GM12878 (cell line): ENCODE results near the gene EEF2K. TPM values are rescaled to one million over a fixed set of nuclear protein-coding genes. Genes with fewer than 3 reads are reported as not detected.

ENCODE experiments used
- ATAC-seq: fragments of 200-7000 bp; cut with Tn5 transposase; 3 replicates; pipeline ENCODE4 v1.9.1; 2020; ENCODE audit warnings: mild to moderate bottlenecking, moderate library complexity
- BruUV-seq: library from RNA; stranded (reverse); fragments of 400-500 nt; replicated peaks from 2 replicates; lab custom pipeline; 2021; lab: Mats Ljungman, UMichigan
- CTCF ChIA-PET: fragments of 300-600 bp; sonication (Branson Sonifier 250); formaldehyde crosslinking; extraction: SDS; loops from one replicate; lab custom pipeline; 2021; ENCODE audit warnings: inconsistent platforms; lab: Yijun Ruan, JAX
- POLR2A ChIA-PET: fragments of 350-600 bp; formaldehyde crosslinking; extraction: SDS; loops from one replicate; lab custom pipeline; 2021; ENCODE audit warnings: inconsistent platforms; lab: Charles Lee
- RAD21 ChIA-PET: fragments of 300-600 bp; sonication (Branson Sonifier 250); formaldehyde crosslinking; loops from one replicate; lab custom pipeline; 2023; ENCODE audit warnings: antibody characterized with exemption; ENCODE audit not compliant: unreplicated experiment; lab: Charles Lee
- SMC1A ChIA-PET: fragments of 300-600 bp; sonication (Branson Sonifier 250); formaldehyde crosslinking; loops from one replicate; lab custom pipeline; 2023; ENCODE audit not compliant: unreplicated experiment, uncharacterized antibody; lab: Charles Lee
- DNase-seq: peaks from one replicate; pipeline ENCODE4 v3.0.0-alpha.2; 2011; ENCODE audit warnings: low read depth, low spot score
- FAIRE-seq: peaks from 3 replicates; lab custom pipeline; 2011; peaks lifted over from hg19 to GRCh38; lab: Jason Lieb, UNC
- H2AFZ ChIP-seq: 2 replicates; pipeline ENCODE4 v1.6.0; 2011; ENCODE audit warnings: low read depth, low read length, control low read depth; ENCODE audit not compliant: control insufficient read depth
- H3K27ac ChIP-seq: 2 replicates; pipeline ENCODE4 v1.5.1; 2011; ENCODE audit warnings: control low read depth; ENCODE audit not compliant: control insufficient read depth, insufficient read depth
- H3K27me3 ChIP-seq, 2 experiments: replicated peaks in 1 of 2; 2 replicates each; pipeline versions ENCODE4 v1.6.0 to v1.6.1; 2011; ENCODE audit warnings: low read length in 1 of 2; ENCODE audit not compliant: control insufficient read depth in 2 of 2, insufficient read depth in 2 of 2
- H3K36me3 ChIP-seq, 2 experiments: 2 replicates each; pipeline ENCODE4 v1.5.1; 2011; ENCODE audit warnings: low read length in 1 of 2; ENCODE audit not compliant: control insufficient read depth in 2 of 2, insufficient read depth in 2 of 2
- H3K4me1 ChIP-seq: 2 replicates; pipeline ENCODE4 v1.6.1; 2011; ENCODE audit warnings: mild to moderate bottlenecking, low read length, moderate library complexity, mixed read lengths; ENCODE audit not compliant: control insufficient read depth, insufficient read depth
- H3K4me2 ChIP-seq: 2 replicates; pipeline ENCODE4 v1.6.0; 2011; ENCODE audit warnings: control low read depth; ENCODE audit not compliant: control insufficient read depth, insufficient read depth
- H3K4me3 ChIP-seq: fragments of 200-600 bp; sonication (generic); 2 replicates; pipeline ENCODE4 v1.5.1; 2016
- H3K79me2 ChIP-seq: 2 replicates; pipeline ENCODE4 v1.6.0; 2011; ENCODE audit warnings: low read length; ENCODE audit not compliant: control insufficient read depth, insufficient read depth
- H3K9ac ChIP-seq: 2 replicates; pipeline ENCODE4 v1.8.0; 2011; ENCODE audit warnings: low read length, control low read depth, mixed read lengths; ENCODE audit not compliant: control insufficient read depth, insufficient read depth
- H3K9me3 ChIP-seq: replicated peaks from 3 replicates; pipeline ENCODE4 v1.5.1; 2011; ENCODE audit warnings: mild to moderate bottlenecking, low read length; ENCODE audit not compliant: control insufficient read depth, insufficient read depth
- H4K20me1 ChIP-seq: 2 replicates; pipeline ENCODE4 v1.6.0; 2011; ENCODE audit not compliant: control insufficient read depth, insufficient read depth
- BACH1 ChIP-seq: fragments of 450-650 bp; IDR thresholded peaks from 2 replicates; pipeline ENCODE4 v1.6.1; 2017; ENCODE audit warnings: mild to moderate bottlenecking, borderline replicate concordance
- CBFB ChIP-seq: IDR thresholded peaks from 2 replicates; pipeline ENCODE4 v1.6.1; 2016; ENCODE audit warnings: antibody characterized with exemption, low read depth
- DPF2 ChIP-seq: fragments of 450-650 bp; IDR thresholded peaks from 2 replicates; pipeline ENCODE4 v1.6.1; 2017; ENCODE audit warnings: mild to moderate bottlenecking
- IKZF1 ChIP-seq: fragments of 450-650 bp; conservative IDR thresholded peaks from 2 replicates; pipeline ENCODE4 v1.6.1; 2017; ENCODE audit warnings: antibody characterized with exemption, mild to moderate bottlenecking
- MTA3 ChIP-seq: IDR thresholded peaks from 2 replicates; pipeline ENCODE4 v1.6.1; 2012; ENCODE audit warnings: low read length, inconsistent platforms, borderline replicate concordance
- MYB ChIP-seq: fragments of 150-350 bp; IDR thresholded peaks from 2 replicates; pipeline ENCODE4 v1.6.1; 2014; ENCODE audit warnings: mild to moderate bottlenecking, low read depth, low read length, borderline replicate concordance
- NFYA ChIP-seq: IDR thresholded peaks from 2 replicates; pipeline ENCODE4 v1.6.1; 2011; ENCODE audit warnings: low read depth, mild to moderate bottlenecking, low read length, improper control_type of control experiment, borderline replicate concordance
- NR2C2 ChIP-seq: IDR thresholded peaks from 2 replicates; pipeline ENCODE4 v1.6.1; 2011; ENCODE audit warnings: borderline replicate concordance, low read depth; ENCODE audit not compliant: control insufficient read depth, insufficient read length
- STAT1 ChIP-seq: fragments of 450-650 bp; conservative IDR thresholded peaks from 2 replicates; pipeline ENCODE4 v1.6.1; 2014; ENCODE audit warnings: antibody characterized with exemption, mild to moderate bottlenecking
- TCF3 ChIP-seq: IDR thresholded peaks from 2 replicates; pipeline ENCODE4 v1.6.1; 2012; ENCODE audit warnings: low read depth, mild to moderate bottlenecking, low read length, borderline replicate concordance; ENCODE audit not compliant: insufficient read depth
- in situ Hi-C: fragments of 300-500 bp; cut with MboI; formaldehyde crosslinking; loops from 9 replicates; pipeline ENCODE4 v1.14.3; 2018; ENCODE audit warnings: mixed read lengths
- intact Hi-C: fragments of 100-400 bp; cut with micrococcal nuclease; formaldehyde crosslinking; loops from one replicate; pipeline ENCODE4 v1.14.2; 2022; ENCODE audit not compliant: unreplicated experiment
- polyA plus RNA-seq, 11 experiments: library from polyadenylated mRNA; depleted of rRNA in 4 of 11; unstranded in 6 of 11; stranded (reverse) in 5 of 11; fragments of >200 nt; fragmentation: Nextera tagmentation in 4 of 11; fragmentation: Illumina TruSeq in 1 of 11; extraction: Ambion mirVana in 4 of 11; extraction: Trizol in 1 of 11; gene quantifications; 1 replicate in 1 of 11; 2 replicates in 10 of 11; pipeline versions ENCODE4 v1.2.1 to v1.2.3, GENCODE V29; 2011 to 2016; ENCODE audit warnings: inconsistent platforms in 2 of 11, missing spikeins in 2 of 11, low read depth in 1 of 11
- total RNA-seq, 4 experiments: library from RNA; depleted of rRNA in 3 of 4; stranded (reverse); fragments of >200 nt in 3 of 4; fragmentation: Illumina TruSeq in 1 of 4; extraction: Trizol in 1 of 4; gene quantifications; 2 replicates each; pipeline versions ENCODE4 v1.2.1 to v1.2.3, GENCODE V29; 2013 to 2021
- TF ChIP-seq, protein P1 (sequence below): IDR thresholded peaks from 2 replicates; pipeline ENCODE4 v1.6.1; 2012; ENCODE audit warnings: mild to moderate bottlenecking, low read depth, low read length

The EEF2K gene
- total and polyA plus RNA-seq, 10 of the 15 experiments (the other 5 are each of a cell fraction or from before 2014, with no cell fraction given): 2.0 to 29.6 (median 12.2) TPM

DNA sequence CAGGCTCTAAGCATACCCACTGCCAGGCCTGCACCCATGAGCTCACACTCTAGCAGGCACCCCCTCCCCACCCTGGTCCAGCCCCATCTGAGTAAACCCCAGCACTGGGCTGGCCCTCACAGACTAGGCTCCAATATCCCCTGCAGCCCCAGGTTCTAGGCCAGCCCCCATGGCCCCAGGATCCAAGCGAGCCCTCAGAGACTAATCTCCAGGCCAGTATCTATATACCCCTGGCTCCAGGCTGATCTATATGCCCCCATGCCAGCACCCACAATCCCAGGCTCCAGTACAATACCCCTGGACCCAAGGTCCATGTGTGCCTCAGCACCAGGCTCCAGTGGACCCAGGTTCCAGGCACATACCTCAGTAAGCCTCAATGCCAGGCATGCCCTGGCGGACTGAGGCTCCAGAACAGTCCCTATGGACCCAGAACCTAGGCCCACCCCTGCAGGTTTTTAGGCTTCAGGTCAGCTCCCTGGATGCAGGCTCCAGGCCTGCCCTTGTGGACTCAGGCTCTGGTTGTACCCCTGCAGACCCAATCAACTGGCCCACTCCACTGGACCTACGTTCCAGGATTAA, 129.7 kb downstream of the EEF2K start (continued):
- TF ChIP-seq NFYA: no peak
- TF ChIP-seq MYB: no peak

DNA sequence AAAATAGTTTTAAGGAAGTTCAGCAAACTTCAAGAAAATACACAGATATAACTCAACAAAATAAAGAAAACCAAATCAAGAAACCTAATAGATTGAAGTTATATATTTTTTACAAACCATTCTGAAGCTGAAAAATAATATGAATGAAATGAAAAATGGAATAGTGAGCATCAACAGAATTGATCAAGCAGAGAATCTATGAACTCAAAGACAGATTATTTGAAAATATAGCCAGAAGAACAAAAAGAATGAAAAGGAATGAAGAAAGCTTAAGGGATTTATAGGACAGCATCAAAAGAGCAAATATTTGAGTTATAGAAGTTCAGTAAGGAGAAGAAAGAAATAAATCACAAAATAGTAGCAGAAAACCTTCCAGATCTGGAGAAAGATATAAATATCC, 130.5 kb downstream of the EEF2K start:
- Histone ChIP-seq H3K79me2 (no peaks in the 10 kb centered on the region), H3K9ac (no peak overlapping the region), H3K27ac (no peak overlapping the region), H3K27me3 (no peaks in the 10 kb centered on the region), H2AFZ (no peak overlapping the region), H4K20me1 (no peaks in the 10 kb centered on the region), H3K4me3 (no peak overlapping the region), H3K36me3 (peaks cover 7 to 15% of the 10 kb centered on the region in 2 experiments; a peak in 3 of 4 replicates), H3K4me2 (no peak overlapping the region), H3K4me1 (no peaks in the 10 kb centered on the region), H3K9me3 (peaks cover 13% of the 10 kb centered on the region)
- TF ChIP-seq IKZF1: no peak
- no peak for TF ChIP-seq DPF2
- TF ChIP-seq CBFB: no peak
- ATAC-seq: no peak
- SMC1A ChIA-PET: interaction anchor here (1.3 to 1.7 kb wide), 2 partner anchors 31 to 36 kb away, joined by 3 to 4 read pairs; no protein-coding TSS in a partner anchor
- RAD21 ChIA-PET: no interaction called here
- BruUV-seq: no TSS peak
- FAIRE-seq: no peak
- in situ Hi-C loops: no loop called here
- POLR2A ChIA-PET: no interaction called here
- CTCF ChIA-PET: interaction anchor here (0.9 to 1.8 kb wide), 4 partner anchors 16 to 140 kb away, joined by 4 to 5 read pairs (median 4); no protein-coding TSS in a partner anchor
- DNase-seq: no peak
- intact Hi-C loops: no loop called here

DNA sequence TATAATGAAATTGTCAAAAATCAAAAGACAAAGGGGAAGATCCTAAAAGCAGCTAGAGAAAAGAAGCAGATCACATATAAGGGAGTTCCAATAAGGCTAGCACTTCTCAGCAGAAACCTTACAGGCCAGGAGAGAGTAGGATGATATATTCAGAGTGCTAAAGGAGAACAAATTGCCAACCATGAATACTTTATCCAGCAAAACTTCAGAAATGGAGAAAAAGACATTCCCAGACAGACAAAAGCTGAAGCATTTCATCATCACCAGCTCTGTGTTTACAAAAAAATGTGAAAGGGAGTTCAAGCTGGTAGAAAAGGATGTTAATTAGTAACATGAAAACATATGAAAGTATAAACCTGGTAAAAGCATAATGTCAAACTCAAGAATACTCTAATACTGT, 131.0 kb downstream of the EEF2K start:
- intact Hi-C loops: no loop called here
- Histone ChIP-seq H3K79me2 (no peaks in the 10 kb centered on the region), H3K27me3 (no peaks in the 10 kb centered on the region), H3K27ac (no peak overlapping the region), H3K4me1 (no peaks in the 10 kb centered on the region), H3K4me3 (no peak overlapping the region), H3K36me3 (peaks cover 7 to 12% of the 10 kb centered on the region in 2 experiments; a peak in 3 of 4 replicates), H2AFZ (no peak overlapping the region), H4K20me1 (no peaks in the 10 kb centered on the region), H3K4me2 (no peak overlapping the region), H3K9ac (no peak overlapping the region), H3K9me3 (peaks cover 13% of the 10 kb centered on the region)
- in situ Hi-C loops: no loop called here
- DNase-seq (no peak), FAIRE-seq (no peak), ATAC-seq (no peak)
- ChIA-PET RAD21 (no interaction called here), CTCF (interaction anchor here (0.9 to 1.8 kb wide), 6 partner anchors 9 to 141 kb away, joined by 3 to 5 read pairs (median 4); no protein-coding TSS in a partner anchor), SMC1A (interaction anchor here (0.6 to 1.7 kb wide), 5 partner anchors 21 to 778 kb away, joined by 3 to 4 read pairs (median 3); no protein-coding TSS in a partner anchor), POLR2A (no interaction called here)
- no TSS peak for BruUV-seq
- TF ChIP-seq, protein P1, sequence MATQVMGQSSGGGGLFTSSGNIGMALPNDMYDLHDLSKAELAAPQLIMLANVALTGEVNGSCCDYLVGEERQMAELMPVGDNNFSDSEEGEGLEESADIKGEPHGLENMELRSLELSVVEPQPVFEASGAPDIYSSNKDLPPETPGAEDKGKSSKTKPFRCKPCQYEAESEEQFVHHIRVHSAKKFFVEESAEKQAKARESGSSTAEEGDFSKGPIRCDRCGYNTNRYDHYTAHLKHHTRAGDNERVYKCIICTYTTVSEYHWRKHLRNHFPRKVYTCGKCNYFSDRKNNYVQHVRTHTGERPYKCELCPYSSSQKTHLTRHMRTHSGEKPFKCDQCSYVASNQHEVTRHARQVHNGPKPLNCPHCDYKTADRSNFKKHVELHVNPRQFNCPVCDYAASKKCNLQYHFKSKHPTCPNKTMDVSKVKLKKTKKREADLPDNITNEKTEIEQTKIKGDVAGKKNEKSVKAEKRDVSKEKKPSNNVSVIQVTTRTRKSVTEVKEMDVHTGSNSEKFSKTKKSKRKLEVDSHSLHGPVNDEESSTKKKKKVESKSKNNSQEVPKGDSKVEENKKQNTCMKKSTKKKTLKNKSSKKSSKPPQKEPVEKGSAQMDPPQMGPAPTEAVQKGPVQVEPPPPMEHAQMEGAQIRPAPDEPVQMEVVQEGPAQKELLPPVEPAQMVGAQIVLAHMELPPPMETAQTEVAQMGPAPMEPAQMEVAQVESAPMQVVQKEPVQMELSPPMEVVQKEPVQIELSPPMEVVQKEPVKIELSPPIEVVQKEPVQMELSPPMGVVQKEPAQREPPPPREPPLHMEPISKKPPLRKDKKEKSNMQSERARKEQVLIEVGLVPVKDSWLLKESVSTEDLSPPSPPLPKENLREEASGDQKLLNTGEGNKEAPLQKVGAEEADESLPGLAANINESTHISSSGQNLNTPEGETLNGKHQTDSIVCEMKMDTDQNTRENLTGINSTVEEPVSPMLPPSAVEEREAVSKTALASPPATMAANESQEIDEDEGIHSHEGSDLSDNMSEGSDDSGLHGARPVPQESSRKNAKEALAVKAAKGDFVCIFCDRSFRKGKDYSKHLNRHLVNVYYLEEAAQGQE: no peak
- no peak for TF ChIP-seq NR2C2
- no peak for TF ChIP-seq MTA3
- no peak for TF ChIP-seq TCF3
- no peak for TF ChIP-seq BACH1
- no peak for TF ChIP-seq STAT1
